ENCODE results near the gene PRKAA2.

PRKAA2 gene

GRCh38 chr1:56655991-56656613 is 11.0 kb downstream of the PRKAA2 start:
- DNase-seq = no peak

DNA sequence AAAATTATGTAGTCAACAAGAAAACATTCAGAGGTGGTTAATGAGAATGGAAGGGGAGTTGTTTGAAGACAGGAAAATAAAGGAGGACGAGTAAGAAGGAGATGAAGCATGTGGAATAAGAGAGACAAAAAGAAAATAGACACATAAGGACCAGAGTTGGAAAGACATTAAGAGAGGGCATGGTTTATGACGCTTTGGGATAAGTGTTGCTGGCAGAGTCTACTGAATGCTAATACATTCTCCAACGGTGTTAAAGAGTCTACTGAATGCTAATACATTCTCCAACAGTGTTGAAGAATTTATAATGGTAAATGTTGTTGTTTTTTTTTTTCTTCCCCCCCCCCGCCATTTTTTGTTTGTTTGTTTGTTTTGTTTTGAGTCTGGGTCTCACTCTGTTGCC is 13.1 kb downstream of the PRKAA2 start:
- no peak for DNase-seq

GRCh38 chr1:56660293-56660692 is 15.2 kb downstream of the PRKAA2 start:
- DNase-seq = no peak

- DNase-seq = no peak
These were observed 18.7 kb downstream of the PRKAA2 start for GRCh38 chr1:56663846-56664245.

DNA sequence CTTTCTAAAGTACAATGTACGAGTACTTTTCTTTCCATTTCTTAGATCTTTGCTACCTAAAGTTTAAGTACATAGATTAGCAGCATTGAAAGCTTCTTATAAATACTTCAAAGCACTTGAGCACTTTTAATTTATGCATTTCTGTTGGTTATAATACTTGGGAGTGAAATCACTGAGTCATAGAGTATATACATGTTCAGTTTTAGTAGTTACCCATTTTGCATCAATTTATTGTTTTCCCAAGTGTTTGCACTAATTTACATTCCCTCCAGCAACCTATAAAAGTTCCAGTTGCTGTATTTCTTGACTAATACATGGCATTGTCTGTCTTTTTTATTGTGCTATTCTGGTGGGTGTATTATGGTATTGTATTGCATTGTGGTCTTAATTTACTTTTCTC is 20.3 kb downstream of the PRKAA2 start:
- no peak for DNase-seq

DNA sequence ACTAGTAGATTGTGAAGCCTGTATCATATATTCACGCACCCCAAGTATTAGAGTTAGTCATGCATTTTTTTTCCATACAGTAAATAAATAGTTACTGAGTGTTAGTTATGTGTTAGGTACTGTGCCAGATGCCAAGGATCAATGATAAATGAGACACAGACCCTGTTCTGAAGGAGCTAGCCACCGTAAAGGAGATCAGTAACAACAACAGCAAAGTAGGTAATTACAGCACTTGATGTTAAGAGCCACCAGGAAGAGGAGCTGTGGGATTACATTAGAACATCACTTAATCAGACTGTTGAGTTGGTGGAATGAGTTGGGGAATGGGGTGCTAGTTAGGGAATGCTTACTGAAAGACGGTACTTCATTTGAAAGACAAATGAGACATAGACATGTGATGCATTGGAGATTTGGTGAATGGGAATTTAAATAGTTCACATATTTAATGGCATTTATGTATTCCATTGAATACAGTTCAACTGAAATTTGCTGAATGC is 21.0 kb downstream of the PRKAA2 start:
- DNase-seq = no peak

- DNase-seq = no peak
These were observed 25.2 kb downstream of the PRKAA2 start for GRCh38 chr1:56670350-56670749.

GRCh38 chr1:56671085-56671484 is 26.0 kb downstream of the PRKAA2 start:
- DNase-seq = no peak

- no peak for DNase-seq
These were observed 26.4 kb downstream of the PRKAA2 start for GRCh38 chr1:56671542-56671941.

GRCh38 chr1:56672579-56672978 is 27.5 kb downstream of the PRKAA2 start:
- no peak for DNase-seq

DNA sequence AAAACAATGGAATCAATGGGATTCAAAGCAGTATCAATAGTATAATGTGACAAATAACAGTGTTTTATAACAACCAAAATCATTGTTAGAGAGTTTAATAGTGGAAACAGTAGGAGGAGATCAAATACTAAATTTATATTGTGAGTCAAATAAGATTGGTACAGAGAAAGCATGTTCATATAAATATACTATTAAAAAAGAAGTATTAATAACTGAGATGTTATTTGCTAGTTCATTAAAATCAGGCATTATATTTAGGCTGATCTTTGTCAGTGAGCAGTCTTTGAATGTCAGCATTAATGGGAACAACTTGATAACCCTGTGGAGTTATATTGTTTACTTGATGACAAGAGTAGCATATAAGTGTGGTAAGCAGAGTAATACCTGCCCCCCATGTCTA is 30.6 kb downstream of the PRKAA2 start:
- DNase-seq = no peak

DNA sequence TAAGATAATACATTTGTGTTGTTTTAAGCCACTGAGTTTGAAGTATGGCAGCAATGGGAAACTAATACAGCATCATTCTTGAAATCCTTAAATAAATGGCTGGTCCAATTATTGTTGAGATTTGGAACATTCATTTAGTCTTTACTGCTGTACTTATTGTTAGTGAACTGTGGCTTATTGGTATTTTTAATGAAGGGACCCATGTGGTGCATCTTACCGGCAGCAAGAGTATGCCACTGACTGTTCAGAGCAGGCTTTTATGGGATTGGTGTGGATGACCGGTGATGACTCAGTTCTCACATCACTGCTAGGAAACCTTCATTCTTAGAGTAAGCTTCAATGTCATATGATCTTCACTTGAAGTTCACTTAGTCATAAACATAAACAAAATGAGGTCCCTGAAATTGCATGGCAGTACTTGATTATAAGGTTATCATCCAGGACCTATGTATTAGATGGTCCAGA is 31.5 kb downstream of the PRKAA2 start:
- DNase-seq = no peak

- DNase-seq = no peak
These were observed 38.5 kb downstream of the PRKAA2 start for GRCh38 chr1:56683569-56683968.

DNA sequence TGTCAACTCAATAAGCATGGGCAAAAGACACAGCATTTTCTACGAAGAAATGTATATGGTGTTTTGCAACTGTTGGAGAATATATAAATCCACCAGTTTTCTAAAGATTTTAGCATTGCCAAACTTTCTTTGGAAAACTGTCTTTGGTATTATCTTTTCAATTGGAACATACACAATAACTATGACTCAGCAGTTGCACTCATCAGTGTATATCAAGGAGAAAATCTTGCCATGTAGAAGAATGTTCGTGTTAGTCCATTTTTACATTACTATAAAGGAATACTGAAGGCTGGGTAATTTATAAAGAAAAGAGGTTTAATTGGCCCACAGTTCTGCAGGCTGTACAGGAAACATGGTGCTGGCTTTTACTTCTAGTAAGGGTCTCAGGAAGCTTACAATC is 41.1 kb downstream of the PRKAA2 start:
- DNase-seq = no peak

DNA sequence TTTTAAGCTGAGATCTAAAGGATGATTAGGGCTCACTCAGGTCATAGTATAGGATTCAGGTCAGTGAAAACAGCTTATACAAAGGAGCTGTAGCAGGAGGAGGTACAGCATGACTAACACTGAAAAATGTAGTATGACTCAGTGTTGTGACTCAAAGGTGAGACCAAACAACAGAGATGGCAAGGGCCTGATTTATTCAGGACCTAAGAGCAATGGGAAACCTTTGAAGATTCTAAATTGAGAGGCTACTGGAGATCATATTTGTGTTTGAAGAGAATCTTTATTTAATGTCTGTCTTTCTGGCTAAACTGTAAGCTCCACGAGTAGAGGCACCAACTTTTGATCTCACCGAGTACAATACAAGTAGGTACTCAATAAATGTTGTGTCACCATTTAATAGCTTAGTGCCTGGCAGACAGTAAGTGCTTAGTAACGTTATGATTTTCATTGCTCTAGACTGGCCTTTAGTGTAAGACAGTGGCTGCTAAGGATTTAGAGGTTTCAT is 43.5 kb downstream of the PRKAA2 start:
- no peak for DNase-seq

GRCh38 chr1:56696663-56697062 is 51.5 kb downstream of the PRKAA2 start:
- no peak for DNase-seq

DNA sequence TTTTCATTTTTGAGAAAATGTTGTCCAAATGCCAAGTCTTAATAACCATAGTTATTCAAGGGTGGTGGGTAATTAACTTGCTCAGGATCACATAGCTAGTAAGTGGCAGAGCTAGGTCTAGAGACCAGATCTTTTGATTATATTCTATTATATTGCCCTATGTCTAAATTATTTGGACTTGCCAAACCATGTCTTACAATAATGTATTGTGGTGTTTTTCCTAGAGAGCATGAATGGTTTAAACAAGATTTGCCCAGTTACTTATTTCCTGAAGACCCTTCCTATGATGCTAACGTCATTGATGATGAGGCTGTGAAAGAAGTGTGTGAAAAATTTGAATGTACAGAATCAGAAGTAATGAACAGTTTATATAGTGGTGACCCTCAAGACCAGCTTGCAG is 58.6 kb downstream of the PRKAA2 start:
- DNase-seq = no peak

DNA sequence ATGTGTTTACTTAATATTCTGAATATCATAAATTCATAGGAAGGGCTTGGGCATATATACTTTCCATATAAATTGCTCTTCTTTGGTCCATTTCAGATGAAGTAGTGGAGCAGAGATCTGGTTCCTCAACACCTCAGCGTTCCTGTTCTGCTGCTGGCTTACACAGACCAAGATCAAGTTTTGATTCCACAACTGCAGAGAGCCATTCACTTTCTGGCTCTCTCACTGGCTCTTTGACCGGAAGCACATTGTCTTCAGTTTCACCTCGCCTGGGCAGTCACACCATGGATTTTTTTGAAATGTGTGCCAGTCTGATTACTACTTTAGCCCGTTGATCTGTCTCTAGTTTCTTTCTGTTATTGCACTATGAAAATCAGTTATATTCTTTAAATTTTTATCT is 62.3 kb downstream of the PRKAA2 start:
- no peak for DNase-seq

DNA sequence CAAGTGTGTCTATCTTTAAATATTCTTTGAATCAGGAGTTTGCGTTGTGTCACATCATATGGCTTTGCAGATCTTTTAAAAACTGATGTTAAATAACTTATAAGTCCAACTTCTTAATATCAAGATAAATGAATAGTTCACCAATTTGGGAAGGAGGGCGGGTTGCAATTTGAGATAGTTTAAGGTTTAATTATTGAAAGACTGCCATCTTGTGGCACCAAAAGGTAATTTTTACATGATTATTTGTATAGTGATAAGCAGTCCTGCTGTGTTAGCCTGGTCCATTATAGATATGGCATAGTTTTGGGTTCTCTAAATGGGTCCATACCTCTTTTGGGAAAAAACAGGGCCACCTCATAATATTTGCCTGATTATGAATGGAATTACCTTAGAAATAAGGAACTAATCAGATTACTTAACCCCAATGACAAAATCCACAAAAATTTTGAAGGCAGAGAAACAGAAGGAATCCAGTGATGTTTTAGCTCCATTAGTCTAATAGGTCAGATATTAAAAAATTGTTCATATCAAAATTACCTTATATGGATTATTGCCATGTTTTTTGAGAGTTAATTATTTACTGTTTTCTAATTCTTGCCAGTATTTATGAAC is 64.3 kb downstream of the PRKAA2 start:
- DNase-seq = no peak

DNA sequence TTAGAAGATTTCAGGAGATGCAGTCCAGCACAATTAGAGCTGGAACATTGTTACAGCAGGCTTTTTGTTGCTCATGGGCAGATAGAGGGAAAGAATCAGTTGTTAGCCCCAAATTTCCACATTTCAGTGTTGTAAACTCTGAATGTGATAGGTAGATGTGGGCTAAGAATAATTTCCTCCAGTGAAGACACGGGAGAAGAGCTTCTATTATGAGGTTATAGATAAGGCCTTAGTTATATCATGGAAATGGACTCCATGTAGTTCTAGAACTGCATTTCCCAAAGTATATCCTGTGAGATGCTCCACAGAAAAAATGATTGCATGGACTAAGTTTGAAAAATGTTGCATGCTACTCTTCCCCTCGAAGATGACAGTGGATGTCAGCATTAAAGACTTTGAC is 64.9 kb downstream of the PRKAA2 start:
- no peak for DNase-seq

- DNase-seq = no peak
These were observed 65.5 kb downstream of the PRKAA2 start for GRCh38 chr1:56710646-56711045.

GRCh38 chr1:56712150-56712549 is 67.0 kb downstream of the PRKAA2 start:
- no peak for DNase-seq

DNA sequence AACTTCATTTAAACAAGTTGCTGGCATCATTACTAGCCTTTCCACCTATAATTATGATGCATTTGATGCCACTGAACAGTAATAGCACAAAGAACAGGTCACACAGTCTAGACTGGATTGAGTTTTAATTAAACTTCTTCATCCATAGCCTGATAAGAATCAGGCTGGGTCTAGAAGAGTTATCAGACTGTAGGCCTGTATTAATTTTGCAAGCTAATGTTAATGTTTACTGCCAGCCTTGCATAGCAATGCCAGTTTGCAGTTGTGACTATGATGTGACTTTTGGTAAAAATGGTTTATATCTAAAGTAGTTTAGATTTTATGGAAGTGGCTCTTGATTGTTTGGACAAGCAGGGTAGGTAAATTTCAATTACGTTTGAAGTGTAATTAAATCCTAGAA is 68.0 kb downstream of the PRKAA2 start:
- DNase-seq = no peak

DNA sequence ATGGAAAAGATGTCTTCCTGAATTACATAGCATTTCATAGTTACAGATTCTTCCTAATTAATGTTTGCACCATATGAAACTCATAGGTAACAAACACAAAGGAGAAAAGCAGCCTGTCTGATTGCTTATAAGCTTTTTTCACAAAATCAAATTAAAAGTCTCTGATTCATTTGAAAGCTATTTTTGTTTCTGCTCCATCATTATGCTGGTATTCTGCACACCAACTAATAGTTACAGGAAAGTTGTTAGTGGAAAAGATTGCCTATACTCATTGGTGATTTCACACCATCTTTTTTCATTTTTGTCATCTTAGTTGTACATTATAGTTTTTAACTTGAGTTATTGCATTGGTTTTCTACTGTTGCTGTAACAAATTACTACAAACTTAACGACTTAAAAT is 70.0 kb downstream of the PRKAA2 start:
- DNase-seq = no peak

GRCh38 chr1:56719171-56719570 is 74.1 kb downstream of the PRKAA2 start:
- no peak for DNase-seq

All from stimulated activated CD4-positive, alpha-beta T cell treated with anti-CD3 and anti-CD28 coated beads, Interleukin-4, amount 100 ng/mL, for 4 hours (primary cell).